Tibial artery (tissue), 4 donors: Measurements from ENCODE around the gene PAQR5.

Source experiments
- DNase-seq, 2 donors: peaks; one replicate each; pipeline ENCODE4 v3.0.0-alpha.2; 2019
- H3K27ac ChIP-seq, 2 donors: fragments of 200-600 bp; sonication (generic) in 1 of 2; 1 replicate in 1 of 2; 2 replicates in 1 of 2; pipeline ENCODE4 v1.5.1; 2018 to 2019; ENCODE audit warnings: mild to moderate bottlenecking in 1 of 2
- H3K27me3 ChIP-seq, 2 donors: fragments of 200-600 bp; sonication (generic) in 1 of 2; one replicate each; pipeline versions ENCODE4 v1.5.1 to v1.6.0; 2016 to 2019
- H3K36me3 ChIP-seq, 3 donors: fragments of 200-600 bp; sonication (generic) in 2 of 3; one replicate each; pipeline ENCODE4 v1.5.1; 2016 to 2019; ENCODE audit warnings: mild to moderate bottlenecking in 2 of 3
- H3K4me1 ChIP-seq, 4 donors: fragments of 200-600 bp; sonication (generic) in 2 of 4; 1 replicate in 3 of 4; 2 replicates in 1 of 4; pipeline ENCODE4 v1.5.1; 2016 to 2019
- H3K4me3 ChIP-seq, 2 donors: fragments of 200-600 bp; sonication (generic) in 1 of 2; 1 replicate in 1 of 2; 2 replicates in 1 of 2; pipeline ENCODE4 v1.5.1; 2018 to 2019; ENCODE audit warnings: mild to moderate bottlenecking in 2 of 2
- H3K9me3 ChIP-seq, 3 donors: fragments of 200-600 bp; sonication (generic) in 1 of 3; one replicate each; pipeline ENCODE4 v1.5.1; 2016 to 2019
- intact Hi-C: fragments of 100-400 bp; cut with DNase I; formaldehyde crosslinking; loops from one replicate; pipeline ENCODE4 v1.15.0; 2023; ENCODE audit warnings: low total_unique reads
- TF ChIP-seq, protein P1 (sequence below), 2 experiments: fragments of 200-600 bp in 1 of 2; fragments of 450-650 bp in 1 of 2; IDR thresholded peaks; one replicate each; pipeline ENCODE4 v1.5.1; 2017 to 2019; ENCODE audit warnings: antibody characterized with exemption in 2 of 2, mild to moderate bottlenecking in 1 of 2, moderate library complexity in 1 of 2

Gene PAQR5

DNA sequence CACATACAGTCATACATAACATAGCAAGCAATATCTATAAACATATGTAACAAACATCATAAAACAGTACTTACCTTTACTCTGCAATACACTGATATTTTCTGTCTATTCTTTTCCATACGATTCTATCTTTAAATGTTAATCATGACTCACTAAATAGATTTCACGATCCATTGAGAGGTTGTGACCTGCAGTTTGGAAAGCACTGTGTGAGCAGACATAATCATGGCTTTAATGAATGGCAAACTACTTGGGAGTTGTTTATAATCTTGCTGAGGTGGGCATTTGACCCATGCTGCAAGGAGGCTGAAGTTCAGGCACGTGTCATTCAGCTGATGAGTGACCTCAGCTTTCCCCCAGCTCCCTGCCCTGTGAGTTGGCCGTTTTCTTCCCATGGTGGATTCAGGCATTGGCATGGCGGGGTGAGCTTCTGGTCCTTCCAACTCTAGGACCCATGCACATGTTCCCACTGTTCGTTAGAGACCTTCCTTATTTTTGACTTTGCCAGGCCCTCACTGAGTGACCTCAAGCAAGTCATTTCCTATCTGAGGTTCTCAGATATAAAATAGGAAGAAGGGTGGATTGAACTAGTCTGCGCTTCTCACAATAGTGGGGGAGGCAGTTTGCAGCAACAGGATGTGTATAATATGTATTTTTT is 41.7 kb downstream of the PAQR5 start:
- Histone ChIP-seq H3K9me3 (no peaks in the 10 kb centered on the region), H3K4me1 (no peaks in the 10 kb centered on the region), H3K36me3 (no peaks in the 10 kb centered on the region), H3K27ac (no peak overlapping the region), H3K27me3 (no peaks in the 10 kb centered on the region), H3K4me3 (no peak overlapping the region)
- DNase-seq: no peak
- intact Hi-C loops: no loop called here
- TF ChIP-seq, protein P1, sequence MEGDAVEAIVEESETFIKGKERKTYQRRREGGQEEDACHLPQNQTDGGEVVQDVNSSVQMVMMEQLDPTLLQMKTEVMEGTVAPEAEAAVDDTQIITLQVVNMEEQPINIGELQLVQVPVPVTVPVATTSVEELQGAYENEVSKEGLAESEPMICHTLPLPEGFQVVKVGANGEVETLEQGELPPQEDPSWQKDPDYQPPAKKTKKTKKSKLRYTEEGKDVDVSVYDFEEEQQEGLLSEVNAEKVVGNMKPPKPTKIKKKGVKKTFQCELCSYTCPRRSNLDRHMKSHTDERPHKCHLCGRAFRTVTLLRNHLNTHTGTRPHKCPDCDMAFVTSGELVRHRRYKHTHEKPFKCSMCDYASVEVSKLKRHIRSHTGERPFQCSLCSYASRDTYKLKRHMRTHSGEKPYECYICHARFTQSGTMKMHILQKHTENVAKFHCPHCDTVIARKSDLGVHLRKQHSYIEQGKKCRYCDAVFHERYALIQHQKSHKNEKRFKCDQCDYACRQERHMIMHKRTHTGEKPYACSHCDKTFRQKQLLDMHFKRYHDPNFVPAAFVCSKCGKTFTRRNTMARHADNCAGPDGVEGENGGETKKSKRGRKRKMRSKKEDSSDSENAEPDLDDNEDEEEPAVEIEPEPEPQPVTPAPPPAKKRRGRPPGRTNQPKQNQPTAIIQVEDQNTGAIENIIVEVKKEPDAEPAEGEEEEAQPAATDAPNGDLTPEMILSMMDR (IDR thresholded peaks at IDR 0.05): no peak

DNA sequence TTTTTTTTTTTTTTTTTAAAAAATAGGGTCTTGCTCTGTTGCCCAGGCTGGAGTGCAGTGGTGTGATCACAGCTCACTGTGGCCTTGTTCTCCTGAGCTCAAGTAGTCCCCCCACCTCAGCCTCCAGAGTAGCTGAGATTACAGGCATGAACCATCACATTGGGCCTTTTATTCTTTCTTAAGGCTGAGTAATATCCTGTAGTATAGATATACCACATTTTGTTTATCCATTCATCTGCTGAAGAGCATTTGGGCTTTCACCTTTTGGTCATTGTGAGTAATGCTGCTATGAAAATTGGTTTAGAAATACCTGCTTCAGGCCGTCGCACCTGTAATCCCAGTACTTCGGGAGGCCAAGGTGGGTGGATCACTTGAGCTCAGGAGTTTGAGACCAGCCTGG is 42.6 kb downstream of the PAQR5 start:
- Histone ChIP-seq H3K27me3 (no peaks in the 10 kb centered on the region), H3K9me3 (no peaks in the 10 kb centered on the region), H3K4me1 (no peaks in the 10 kb centered on the region), H3K27ac (no peak overlapping the region), H3K4me3 (no peak overlapping the region), H3K36me3 (no peaks in the 10 kb centered on the region)
- TF ChIP-seq, protein P1 (IDR thresholded peaks at IDR 0.05): no peak
- DNase-seq: no peak
- intact Hi-C loops: no loop called here

DNA sequence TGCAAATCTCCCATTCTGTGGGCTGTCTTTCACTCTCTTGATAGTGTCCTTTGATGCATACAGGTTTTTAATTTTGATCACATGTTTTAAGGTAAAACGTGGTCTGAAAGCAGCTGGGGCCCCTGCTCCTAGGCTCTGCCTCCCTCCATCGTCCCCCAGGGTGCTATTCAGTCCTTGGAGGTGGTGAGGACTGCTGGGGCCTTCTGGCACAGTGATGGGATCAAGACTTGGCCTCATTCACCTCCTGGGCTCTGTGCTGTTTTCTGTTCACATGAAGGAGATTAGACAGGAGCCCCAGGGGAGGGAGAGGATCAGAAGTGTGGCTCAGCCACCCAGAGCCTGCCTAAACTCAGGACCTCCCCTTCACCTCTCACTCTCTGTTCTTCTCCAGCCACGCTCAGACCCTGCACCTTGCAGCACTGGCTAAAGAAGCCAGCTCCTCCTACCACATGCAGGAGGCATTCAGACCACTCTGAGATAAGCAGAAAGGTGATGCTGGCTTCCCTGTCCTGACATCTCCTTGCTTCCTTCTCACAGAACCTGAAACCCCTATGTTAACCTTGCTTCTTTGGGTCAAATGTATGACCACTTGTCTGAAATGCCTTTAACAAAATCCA is 43.9 kb downstream of the PAQR5 start:
- Histone ChIP-seq H3K4me1 (no peaks in the 10 kb centered on the region), H3K4me3 (no peak overlapping the region), H3K27me3 (no peaks in the 10 kb centered on the region), H3K27ac (no peak overlapping the region), H3K9me3 (no peaks in the 10 kb centered on the region), H3K36me3 (no peaks in the 10 kb centered on the region)
- TF ChIP-seq, protein P1 (IDR thresholded peaks at IDR 0.05): no peak
- intact Hi-C loops: no loop called here
- no peak for DNase-seq

DNA sequence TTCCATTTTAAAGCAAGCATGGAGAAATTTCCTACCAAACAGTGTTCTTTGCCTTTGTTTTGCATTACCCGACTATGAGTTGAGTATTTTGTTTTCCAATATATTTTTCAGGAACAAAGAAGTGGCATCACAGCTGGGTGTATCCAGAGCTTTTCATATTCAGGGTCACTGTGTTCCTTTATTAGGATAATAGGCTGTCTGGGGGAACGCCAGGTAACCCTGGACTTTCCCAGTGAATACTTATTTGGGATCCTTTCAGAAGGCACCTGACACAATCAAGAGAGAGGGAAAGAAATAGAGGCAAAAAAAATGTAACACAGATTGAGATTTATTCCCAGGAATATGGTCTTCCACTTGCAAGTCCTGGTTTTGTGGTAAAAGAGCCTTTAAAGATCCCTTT is 44.4 kb downstream of the PAQR5 start:
- no peak for DNase-seq
- H3K4me3 ChIP-seq: no peak overlapping the region
- intact Hi-C loops: no loop called here
- no peaks in the 10 kb centered on the region for H3K27me3 ChIP-seq
- no peak overlapping the region for H3K27ac ChIP-seq
- TF ChIP-seq, protein P1 (IDR thresholded peaks at IDR 0.05): no peak
- H3K9me3 ChIP-seq: no peaks in the 10 kb centered on the region
- no peaks in the 10 kb centered on the region for H3K4me1 ChIP-seq
- H3K36me3 ChIP-seq: no peaks in the 10 kb centered on the region

DNA sequence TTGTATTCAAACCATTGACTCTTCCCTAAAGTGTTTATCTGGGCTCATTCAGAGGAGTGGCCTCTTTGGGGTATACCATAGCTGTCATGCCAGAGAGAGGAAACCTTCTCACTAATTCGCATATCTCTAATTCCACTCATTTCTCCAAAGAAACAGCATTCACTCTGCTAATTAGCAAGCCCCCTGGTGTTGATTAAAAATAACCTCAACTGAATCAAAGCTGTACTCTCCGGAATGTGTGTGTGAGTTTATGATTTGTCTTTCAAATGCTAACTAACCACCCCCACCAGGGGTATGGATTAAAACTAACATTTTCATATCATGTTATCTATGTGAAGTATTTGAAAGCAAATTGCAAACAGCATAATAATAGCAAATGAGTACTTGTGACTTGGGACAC is 45.5 kb downstream of the PAQR5 start:
- H3K27me3 ChIP-seq: no peaks in the 10 kb centered on the region
- intact Hi-C loops: no loop called here
- no peaks in the 10 kb centered on the region for H3K36me3 ChIP-seq
- H3K4me1 ChIP-seq: no peaks in the 10 kb centered on the region
- TF ChIP-seq, protein P1 (IDR thresholded peaks at IDR 0.05): no peak
- no peak overlapping the region for H3K4me3 ChIP-seq
- H3K9me3 ChIP-seq: no peaks in the 10 kb centered on the region
- no peak overlapping the region for H3K27ac ChIP-seq
- DNase-seq: no peak
